GM12891 (cell line): ENCODE data around the gene TMEM200B.

Source experiments
- PAX5 ChIP-seq: IDR thresholded peaks from 2 replicates; pipeline ENCODE4 v1.6.1; 2011; ENCODE audit warnings: low read length, moderate library complexity, mild to moderate bottlenecking; ENCODE audit not compliant: insufficient read depth, severe bottlenecking
- POLR2A ChIP-seq: IDR thresholded peaks from 2 replicates; pipeline ENCODE4 v1.6.1; 2011; ENCODE audit warnings: low read depth, low read length, control low read depth
- POLR2AphosphoS5 ChIP-seq: IDR thresholded peaks from 2 replicates; pipeline ENCODE4 v1.6.1; 2011; ENCODE audit warnings: low read depth, low read length, control low read depth
- POU2F2 ChIP-seq: IDR thresholded peaks from 2 replicates; pipeline ENCODE4 v1.6.1; 2011; ENCODE audit warnings: low read depth, mild to moderate bottlenecking, control low read depth, low read length, moderate library complexity
- SPI1 ChIP-seq: IDR thresholded peaks from 2 replicates; pipeline ENCODE4 v1.6.1; 2011; ENCODE audit warnings: low read depth, low read length, control low read depth
- TAF1 ChIP-seq: IDR thresholded peaks from 2 replicates; pipeline ENCODE4 v1.6.1; 2011; ENCODE audit warnings: low read depth, low read length, control low read depth

DNA sequence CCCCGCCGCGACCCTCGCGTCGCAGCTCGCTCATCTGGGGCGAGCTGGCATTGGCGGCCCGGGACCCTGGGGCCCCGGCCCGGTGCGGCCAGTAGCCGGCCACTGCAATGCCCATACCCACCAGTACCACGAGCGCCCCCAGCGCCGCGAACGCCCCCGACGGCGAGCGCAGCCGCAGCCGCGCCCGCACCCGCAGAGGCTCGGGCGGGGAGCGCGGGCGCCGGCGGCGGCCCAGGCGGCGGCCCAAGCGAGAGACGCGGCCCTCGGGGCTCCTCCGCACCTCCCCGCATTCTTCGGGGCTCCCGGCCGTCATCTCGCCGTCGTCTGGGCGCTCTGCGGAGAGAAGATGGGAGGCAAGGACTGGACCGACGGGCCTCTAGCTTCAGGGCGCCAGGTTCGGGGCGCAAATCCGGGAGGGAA lies 2.2 kb downstream of the TMEM200B start:
- TF ChIP-seq POLR2AphosphoS5 = no peak
- no peak for TF ChIP-seq POLR2A
- no peak for TF ChIP-seq SPI1
- no peak for TF ChIP-seq TAF1
- no peak for TF ChIP-seq PAX5
- no peak for TF ChIP-seq POU2F2
